Endothelial cell (in vitro differentiated cells): ENCODE data around the gene BSN. TPM values are rescaled to one million over a fixed set of nuclear protein-coding genes. Genes with fewer than 3 reads are reported as not detected.

Experiments
- DNase-seq: peaks from one replicate; pipeline ENCODE4 v3.0.0; 2021; ENCODE audit warnings: low spot score
- H3K27ac Mint-ChIP-seq: one replicate; pipeline ENCODE4 v1.8.0; 2021; ENCODE audit warnings: mixed read lengths, inconsistent platforms; ENCODE audit not compliant: unreplicated experiment
- H3K27me3 Mint-ChIP-seq: one replicate; pipeline ENCODE4 v1.8.0; 2021; ENCODE audit warnings: mild to moderate bottlenecking, moderate library complexity, mixed read lengths, inconsistent platforms; ENCODE audit not compliant: unreplicated experiment
- H3K36me3 Mint-ChIP-seq: one replicate; pipeline ENCODE4 v1.8.0; 2021; ENCODE audit warnings: mild to moderate bottlenecking, low read depth, mixed read lengths, inconsistent platforms; ENCODE audit not compliant: unreplicated experiment
- H3K4me1 Mint-ChIP-seq: one replicate; pipeline ENCODE4 v1.8.0; 2021; ENCODE audit warnings: mild to moderate bottlenecking, mixed read lengths, inconsistent platforms; ENCODE audit not compliant: unreplicated experiment
- H3K4me3 Mint-ChIP-seq: one replicate; pipeline ENCODE4 v1.8.0; 2021; ENCODE audit warnings: mild to moderate bottlenecking, mixed read lengths, inconsistent platforms; ENCODE audit not compliant: unreplicated experiment
- H3K9me3 Mint-ChIP-seq: one replicate; pipeline ENCODE4 v1.8.0; 2021; ENCODE audit warnings: mixed read lengths, inconsistent platforms; ENCODE audit not compliant: unreplicated experiment
- CTCF ChIP-seq: fragments of 200-600 bp; sonication (generic); IDR thresholded peaks from one replicate; pipeline ENCODE4 v1.5.0; 2021; ENCODE audit warnings: antibody characterized with exemption; ENCODE audit not compliant: unreplicated experiment
- total RNA-seq: library from RNA; stranded (reverse); fragmentation: NEBNext Ultra II Directional; extraction: Animal tissue kit (Norgen Biotek cat#: 25700); gene quantifications from one replicate; pipeline ENCODE4 v1.2.1, GENCODE V29; 2021; ENCODE audit not compliant: unreplicated experiment

Gene BSN
- total RNA-seq, 1 donor from 2014 or later, result 2.4 TPM

GRCh38 chr3:49531218-49531617 is 23.1 kb upstream of the BSN start:
- H3K27me3 Mint-ChIP-seq, result no peaks in the 10 kb centered on the region
- DNase-seq, result no peak
- H3K9me3 Mint-ChIP-seq, result no peaks in the 10 kb centered on the region
- no peak overlapping the region for H3K27ac Mint-ChIP-seq
- H3K4me1 Mint-ChIP-seq, result no peaks in the 10 kb centered on the region
- H3K36me3 Mint-ChIP-seq, result peaks cover 13% of the 10 kb centered on the region
- H3K4me3 Mint-ChIP-seq, result no peak overlapping the region
- TF ChIP-seq CTCF, result no peak

GRCh38 chr3:49531715-49532114 is 22.6 kb upstream of the BSN start:
- TF ChIP-seq CTCF, result no peak
- no peak overlapping the region for H3K4me3 Mint-ChIP-seq
- H3K9me3 Mint-ChIP-seq, result no peaks in the 10 kb centered on the region
- H3K36me3 Mint-ChIP-seq, result peaks cover 13% of the 10 kb centered on the region
- DNase-seq, result no peak
- no peak overlapping the region for H3K27ac Mint-ChIP-seq
- H3K4me1 Mint-ChIP-seq, result no peaks in the 10 kb centered on the region
- H3K27me3 Mint-ChIP-seq, result no peaks in the 10 kb centered on the region

- H3K9me3 Mint-ChIP-seq, result no peaks in the 10 kb centered on the region
These were observed 21.2 kb upstream of the BSN start for GRCh38 chr3:49533031-49533430.

GRCh38 chr3:49533786-49534519 is 20.3 kb upstream of the BSN start:
- Mint-ChIP-seq H3K36me3 (peaks cover 13% of the 10 kb centered on the region), H3K4me1 (no peaks in the 10 kb centered on the region), H3K4me3 (no peak overlapping the region), H3K27me3 (no peaks in the 10 kb centered on the region), H3K27ac (no peak overlapping the region), H3K9me3 (no peaks in the 10 kb centered on the region)
- no peak for TF ChIP-seq CTCF
- no peak for DNase-seq

More at GRCh38 chr3:49533031-49533430, 21.2 kb upstream of the BSN start:
- Mint-ChIP-seq H3K27me3 (no peaks in the 10 kb centered on the region), H3K27ac (no peak overlapping the region), H3K4me3 (no peak overlapping the region), H3K4me1 (no peaks in the 10 kb centered on the region), H3K36me3 (peaks cover 13% of the 10 kb centered on the region)
- no peak for DNase-seq
- no peak for TF ChIP-seq CTCF

GRCh38 chr3:49534581-49535441 is 19.5 kb upstream of the BSN start:
- Mint-ChIP-seq H3K4me1 (no peaks in the 10 kb centered on the region), H3K4me3 (no peak overlapping the region), H3K27me3 (no peaks in the 10 kb centered on the region), H3K36me3 (peaks cover 13% of the 10 kb centered on the region), H3K9me3 (no peaks in the 10 kb centered on the region), H3K27ac (no peak overlapping the region)
- DNase-seq, result peak; percentile 26
- no peak for TF ChIP-seq CTCF
